CD4-positive, alpha-beta T cell treated with Interleukin-21 for 1 hour (primary cell): Measurements from ENCODE around the gene CACNA2D3.
"Not testable (repeated sequence)": the region's sequence is repeated elsewhere in the genome, so short reads cannot be mapped to it uniquely, and the experiment has no call there.

ENCODE experiments used
- DNase-seq: peaks from one replicate; pipeline ENCODE4 v3.0.0-alpha.2; 2020

Gene CACNA2D3

GRCh38 chr3:54390582-54390981, 268.2 kb downstream of the CACNA2D3 start:
- DNase-seq, result no peak

- DNase-seq, result no peak
Measured at GRCh38 chr3:54393150-54393549, 270.8 kb downstream of the CACNA2D3 start.

GRCh38 chr3:54408328-54408727, 286.0 kb downstream of the CACNA2D3 start:
- no peak for DNase-seq

- no peak for DNase-seq
Measured at GRCh38 chr3:54421943-54422342, 299.6 kb downstream of the CACNA2D3 start.

GRCh38 chr3:54424292-54424691, 301.9 kb downstream of the CACNA2D3 start:
- no peak for DNase-seq

- DNase-seq, result no peak
Measured at GRCh38 chr3:54426381-54426780, 304.0 kb downstream of the CACNA2D3 start.

GRCh38 chr3:54427501-54427900, 305.1 kb downstream of the CACNA2D3 start:
- no peak for DNase-seq

GRCh38 chr3:54427941-54428871, 305.9 kb downstream of the CACNA2D3 start:
- peak; percentile 17 for DNase-seq

GRCh38 chr3:54432975-54433374, 310.6 kb downstream of the CACNA2D3 start:
- DNase-seq, result no peak

- no peak for DNase-seq
Measured at GRCh38 chr3:54433846-54434245, 311.5 kb downstream of the CACNA2D3 start.

- DNase-seq, result no peak
Measured at GRCh38 chr3:54434756-54435155, 312.4 kb downstream of the CACNA2D3 start.

- DNase-seq, result no peak
Measured at GRCh38 chr3:54437271-54437670, 314.9 kb downstream of the CACNA2D3 start.

- DNase-seq, result no peak
Measured at GRCh38 chr3:54443561-54444161, 321.3 kb downstream of the CACNA2D3 start.

GRCh38 chr3:54445630-54446029, 323.3 kb downstream of the CACNA2D3 start:
- no peak for DNase-seq

GRCh38 chr3:54447427-54447826, 325.1 kb downstream of the CACNA2D3 start:
- DNase-seq, result no peak

GRCh38 chr3:54454806-54455205, 332.5 kb downstream of the CACNA2D3 start:
- no peak for DNase-seq

- no peak for DNase-seq
Measured at GRCh38 chr3:54458357-54458756, 336.0 kb downstream of the CACNA2D3 start.

- DNase-seq, result not testable (repeated sequence)
Measured at GRCh38 chr3:54464554-54464953, 342.2 kb downstream of the CACNA2D3 start.

- DNase-seq, result no peak
Measured at GRCh38 chr3:54476891-54477290, 354.5 kb downstream of the CACNA2D3 start.

GRCh38 chr3:54481606-54482365, 359.4 kb downstream of the CACNA2D3 start:
- no peak for DNase-seq

GRCh38 chr3:54484334-54484733, 362.0 kb downstream of the CACNA2D3 start:
- DNase-seq, result no peak

- no peak for DNase-seq
Measured at GRCh38 chr3:54486317-54486716, 364.0 kb downstream of the CACNA2D3 start.

GRCh38 chr3:54488297-54488696, 365.9 kb downstream of the CACNA2D3 start:
- no peak for DNase-seq

GRCh38 chr3:54494209-54494608, 371.9 kb downstream of the CACNA2D3 start:
- no peak for DNase-seq
